HepG2 (cell line): Measurements from ENCODE around the gene RASGRF1. TPM values are rescaled to one million over a fixed set of nuclear protein-coding genes. Genes with fewer than 3 reads are reported as not detected.

Experiments
- ATAC-seq: fragments of 200-7000 bp; cut with Tn5 transposase; 3 replicates; pipeline ENCODE4 v1.9.1; 2020; ENCODE audit warnings: mild to moderate bottlenecking, moderate library complexity
- BruUV-seq: library from RNA; stranded (reverse); fragments of 400-500 nt; replicated peaks from 2 replicates; lab custom pipeline; 2021; lab: Mats Ljungman, UMichigan
- CTCF ChIA-PET: fragments of 300-600 bp; formaldehyde crosslinking; extraction: SDS; loops from one replicate; lab custom pipeline; 2021; ENCODE audit warnings: low total read pairs, inconsistent platforms, low intra/inter-chr PET ratio; lab: Yijun Ruan, JAX
- POLR2A ChIA-PET: fragments of 350-600 bp; sonication (Branson Sonifier 250); formaldehyde crosslinking; loops from one replicate; lab custom pipeline; 2020; ENCODE audit warnings: antibody characterized with exemption, inconsistent platforms; lab: Yijun Ruan, JAX
- DNase-seq: peaks from one replicate; pipeline ENCODE4 v3.0.0-alpha.2; 2015; ENCODE audit warnings: low spot score
- FAIRE-seq: peaks from 3 replicates; lab custom pipeline; 2011; peaks lifted over from hg19 to GRCh38; lab: Jason Lieb, UNC
- H2AFZ ChIP-seq: one replicate; pipeline ENCODE4 v1.6.1; 2011; ENCODE audit warnings: low read length, inconsistent platforms
- H3K27ac ChIP-seq: fragments of 300-600 bp; 3 replicates; pipeline ENCODE4 v1.8.0; 2011; ENCODE audit warnings: mixed run types, mild to moderate bottlenecking, mixed read lengths, low read length, inconsistent platforms; ENCODE audit not compliant: insufficient read depth; ENCODE audit errors: extremely low read length
- H3K27me3 ChIP-seq, 2 experiments: fragments of 200-600 bp in 1 of 2; 2 replicates in 1 of 2; 3 replicates in 1 of 2; pipeline versions ENCODE4 v1.6.0 to v1.8.0; 2011; ENCODE audit warnings: low read length in 2 of 2, mild to moderate bottlenecking in 2 of 2, moderate library complexity in 2 of 2, inconsistent platforms in 1 of 2; ENCODE audit not compliant: insufficient read depth in 2 of 2, control insufficient read depth in 1 of 2
- H3K36me3 ChIP-seq, 2 experiments: fragments of 200-600 bp in 1 of 2; replicated peaks in 1 of 2; 2 replicates in 1 of 2; 3 replicates in 1 of 2; pipeline versions ENCODE4 v1.5.1 to v1.8.0; 2011; ENCODE audit warnings: low read length in 2 of 2, inconsistent platforms in 1 of 2; ENCODE audit not compliant: insufficient read depth in 2 of 2, control insufficient read depth in 1 of 2
- H3K4me1 ChIP-seq: 2 replicates; pipeline ENCODE4 v1.5.1; 2012; ENCODE audit warnings: low read length, inconsistent platforms; ENCODE audit not compliant: insufficient read depth
- H3K4me2 ChIP-seq: 2 replicates; pipeline ENCODE4 v1.6.0; 2011; ENCODE audit warnings: low read depth, low read length, inconsistent platforms
- H3K4me3 ChIP-seq, 3 experiments: fragments of 200-600 bp in 1 of 3; sonication (generic), shearing (Covaris generic) in 1 of 3; replicated peaks in 1 of 3; 2 replicates each; pipeline ENCODE4 v1.5.1; 2011 to 2016; ENCODE audit warnings: low read length in 3 of 3, inconsistent platforms in 2 of 3, low read depth in 2 of 3, mild to moderate bottlenecking in 2 of 3, control low read depth in 1 of 3, mixed read lengths in 1 of 3; ENCODE audit not compliant: insufficient read depth in 1 of 3
- H3K79me2 ChIP-seq: one replicate; pipeline ENCODE4 v1.6.1; 2011; ENCODE audit warnings: low read length, inconsistent platforms; ENCODE audit not compliant: insufficient read depth
- H3K9ac ChIP-seq: 2 replicates; pipeline ENCODE4 v1.6.0; 2011; ENCODE audit warnings: mild to moderate bottlenecking, low read depth, low read length, inconsistent platforms; ENCODE audit not compliant: insufficient read depth
- H3K9me3 ChIP-seq: 2 replicates; pipeline ENCODE4 v1.5.1; 2012; ENCODE audit warnings: mild to moderate bottlenecking, low read length
- H4K20me1 ChIP-seq: 2 replicates; pipeline ENCODE4 v1.6.0; 2011; ENCODE audit warnings: inconsistent platforms, mild to moderate bottlenecking, low read length, moderate library complexity; ENCODE audit not compliant: insufficient read depth
- ARID5B ChIP-seq: IDR thresholded peaks from 2 replicates; pipeline ENCODE4 v1.4.0; 2020; ENCODE audit warnings: mild to moderate bottlenecking, missing genetic modification reagents
- FOXP1 ChIP-seq, 2 experiments: fragments of 450-650 bp in 1 of 2; IDR thresholded peaks; 2 replicates each; pipeline ENCODE4 v1.6.1; 2017 to 2018; ENCODE audit warnings: antibody characterized with exemption in 1 of 2
- GABPB1 ChIP-seq: IDR thresholded peaks from 2 replicates; pipeline ENCODE4 v1.6.1; 2016; ENCODE audit warnings: mild to moderate bottlenecking, missing genetic modification reagents, moderate library complexity, missing compliant biosample characterization
- MXD1 ChIP-seq: sonication (generic); formaldehyde crosslinking; IDR thresholded peaks from 2 replicates; pipeline ENCODE4 v1.4.0; 2020; ENCODE audit warnings: mild to moderate bottlenecking, missing genetic modification reagents
- SP1 ChIP-seq, 2 experiments: fragments of 450-650 bp in 1 of 2; sonication (generic) in 1 of 2; formaldehyde crosslinking in 1 of 2; IDR thresholded peaks; 2 replicates each; pipeline versions ENCODE4 v1.4.0 to v1.6.1; 2016 to 2020; ENCODE audit warnings: missing genetic modification reagents in 1 of 2
- TBL1XR1 ChIP-seq: fragments of 150-350 bp; IDR thresholded peaks from 2 replicates; pipeline ENCODE4 v1.6.1; 2014; ENCODE audit warnings: borderline replicate concordance, low read length; ENCODE audit not compliant: partially characterized antibody
- THAP7 ChIP-seq: sonication (generic); formaldehyde crosslinking; IDR thresholded peaks from 2 replicates; pipeline ENCODE4 v1.8.1; 2023; ENCODE audit warnings: mild to moderate bottlenecking, missing genetic modification reagents
- ZBTB2 ChIP-seq: sonication (generic); formaldehyde crosslinking; IDR thresholded peaks from 2 replicates; pipeline ENCODE4 v1.8.0; 2022; ENCODE audit warnings: low read depth, missing genetic modification reagents
- ZBTB43 ChIP-seq: sonication (generic); formaldehyde crosslinking; conservative IDR thresholded peaks from 2 replicates; pipeline ENCODE4 v1.4.0; 2020; ENCODE audit warnings: missing genetic modification reagents
- ZNF160 ChIP-seq: sonication (generic); formaldehyde crosslinking; IDR thresholded peaks from 2 replicates; pipeline ENCODE4 v1.8.0; 2022; ENCODE audit warnings: mild to moderate bottlenecking, inconsistent platforms, missing genetic modification reagents
- ZNF562 ChIP-seq: sonication (generic); formaldehyde crosslinking; IDR thresholded peaks from 2 replicates; pipeline ENCODE4 v1.8.0; 2022; ENCODE audit warnings: missing genetic modification reagents, borderline replicate concordance
- ZSCAN5A ChIP-seq: sonication (generic); formaldehyde crosslinking; IDR thresholded peaks from 2 replicates; pipeline ENCODE4 v1.8.0; 2022; ENCODE audit warnings: mild to moderate bottlenecking, missing genetic modification reagents, borderline replicate concordance
- WGBS: methylation state at CpG from one replicate; pipeline ENCODE4 v1.1.6; 2017; ENCODE audit warnings: low lambda C conversion rate; 5-methylcytosine and 5-hydroxymethylcytosine counted together
- in situ Hi-C: cut with HindIII; loops from 2 replicates; pipeline ENCODE4 v1.10.0; 2017; ENCODE audit warnings: low pct_unique_long_range_greater_than_20kb; ENCODE audit not compliant: extremely low pct_ligation_motif_present
- intact Hi-C: fragments of 100-400 bp; cut with micrococcal nuclease; formaldehyde crosslinking; loops from one replicate; pipeline ENCODE4 v1.10.0; 2022; ENCODE audit not compliant: unreplicated experiment
- polyA plus RNA-seq, 8 experiments: library from polyadenylated mRNA; depleted of rRNA in 3 of 8; stranded (reverse) in 7 of 8; unstranded in 1 of 8; fragments of >200 nt; fragmentation: Illumina TruSeq in 4 of 8; extraction: Trizol in 4 of 8; gene quantifications; 2 replicates each; pipeline versions ENCODE4 v1.2.1 to v1.2.3, GENCODE V29; 2011 to 2016; ENCODE audit warnings: low read depth in 4 of 8, missing spikeins in 1 of 8, mixed read lengths in 1 of 8; ENCODE audit not compliant: insufficient read depth in 1 of 8
- total RNA-seq, 5 experiments: library from RNA; depleted of rRNA; stranded (reverse); fragments of >200 nt; fragmentation: Illumina TruSeq; extraction: Trizol; gene quantifications; 2 replicates each; pipeline ENCODE4 v1.2.3, GENCODE V29; 2016; ENCODE audit warnings: low read depth in 1 of 5

Gene RASGRF1
- total and polyA plus RNA-seq, 2 of the 13 experiments (the other 11 are each of a cell fraction or from before 2014, with no cell fraction given), result 0.55 to 3.0 TPM

- no peak for TF ChIP-seq ZSCAN5A (CRISPR knock-in tag)
- TF ChIP-seq TBL1XR1, result no peak
These were observed 25.5 kb upstream of the RASGRF1 start (continued) for GRCh38 chr15:79115986-79116665.

- Histone ChIP-seq H3K9ac (no peak overlapping the region), H3K4me1 (no peaks in the 10 kb centered on the region), H4K20me1 (0 out of 2 replicates have a peak, but pooled peaks cover 3% of the 10 kb centered on the region), H3K36me3 (no peaks in the 10 kb centered on the region), H3K4me2 (no peak overlapping the region), H3K79me2 (no peaks in the 10 kb centered on the region), H3K4me3 (no peak overlapping the region), H3K27ac (no peak overlapping the region), H3K27me3 (no peaks in the 10 kb centered on the region; a peak in 2 of 5 replicates), H3K9me3 (no peaks in the 10 kb centered on the region), H2AFZ (no peak overlapping the region)
- ChIA-PET CTCF (no interaction called here), POLR2A (no interaction called here)
- WGBS, result 0% methylated on average over 2 of the region's 2 CpGs
- intact Hi-C loops (no loop called here), in situ Hi-C loops (no loop called here)
- BruUV-seq, result no TSS peak
- ATAC-seq, result no peak
- no peak for DNase-seq
- no peak for FAIRE-seq
- no peak for TF ChIP-seq GABPB1 (CRISPR knock-in tag)
- TF ChIP-seq ZNF562 (CRISPR knock-in tag), result no peak
- no peak for TF ChIP-seq ZBTB43 (CRISPR knock-in tag)
- TF ChIP-seq SP1 (IDR thresholded peaks at IDR 0.05), result no peak
- TF ChIP-seq SP1 (CRISPR knock-in tag; IDR thresholded peaks at IDR 0.05), result no peak
- TF ChIP-seq ZBTB2 (CRISPR knock-in tag), result no peak
- no peak for TF ChIP-seq MXD1
- TF ChIP-seq THAP7, result no peak
- no peak for TF ChIP-seq ZNF160 (CRISPR knock-in tag)
- TF ChIP-seq FOXP1 (IDR thresholded peaks at IDR 0.05), result no peak
- no peak for TF ChIP-seq FOXP1 (CRISPR knock-in tag; IDR thresholded peaks at IDR 0.05)
- TF ChIP-seq ARID5B, result no peak
These were observed 23.3 kb upstream of the RASGRF1 start for GRCh38 chr15:79113831-79114230.
